ENCODE measurements around the gene RIOX2.

DNA sequence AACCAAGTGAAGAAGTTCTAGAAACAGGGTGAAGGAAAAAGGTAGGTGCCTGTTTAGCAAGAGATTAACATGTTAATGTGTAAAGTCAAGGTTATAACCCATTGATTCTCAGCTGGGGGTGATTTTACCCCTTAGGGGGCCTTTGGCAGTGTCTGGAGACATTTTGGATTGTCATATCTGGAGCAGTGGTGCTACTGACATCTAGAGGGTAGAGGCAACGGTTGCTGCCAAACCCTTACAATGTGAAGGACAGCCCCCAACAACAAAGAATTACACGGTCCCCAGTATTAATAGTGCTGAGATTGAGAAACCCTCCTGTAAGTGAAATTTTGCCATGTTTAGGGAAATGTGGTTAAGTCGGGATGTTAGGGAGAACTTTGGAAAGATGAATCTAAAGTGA, 75.7 kb downstream of the RIOX2 start:
- TF ChIP-seq, protein P1, sequence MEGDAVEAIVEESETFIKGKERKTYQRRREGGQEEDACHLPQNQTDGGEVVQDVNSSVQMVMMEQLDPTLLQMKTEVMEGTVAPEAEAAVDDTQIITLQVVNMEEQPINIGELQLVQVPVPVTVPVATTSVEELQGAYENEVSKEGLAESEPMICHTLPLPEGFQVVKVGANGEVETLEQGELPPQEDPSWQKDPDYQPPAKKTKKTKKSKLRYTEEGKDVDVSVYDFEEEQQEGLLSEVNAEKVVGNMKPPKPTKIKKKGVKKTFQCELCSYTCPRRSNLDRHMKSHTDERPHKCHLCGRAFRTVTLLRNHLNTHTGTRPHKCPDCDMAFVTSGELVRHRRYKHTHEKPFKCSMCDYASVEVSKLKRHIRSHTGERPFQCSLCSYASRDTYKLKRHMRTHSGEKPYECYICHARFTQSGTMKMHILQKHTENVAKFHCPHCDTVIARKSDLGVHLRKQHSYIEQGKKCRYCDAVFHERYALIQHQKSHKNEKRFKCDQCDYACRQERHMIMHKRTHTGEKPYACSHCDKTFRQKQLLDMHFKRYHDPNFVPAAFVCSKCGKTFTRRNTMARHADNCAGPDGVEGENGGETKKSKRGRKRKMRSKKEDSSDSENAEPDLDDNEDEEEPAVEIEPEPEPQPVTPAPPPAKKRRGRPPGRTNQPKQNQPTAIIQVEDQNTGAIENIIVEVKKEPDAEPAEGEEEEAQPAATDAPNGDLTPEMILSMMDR (IDR thresholded peaks at IDR 0.05) = no peak
- TF ChIP-seq POLR2A (IDR thresholded peaks at IDR 0.05) = no peak
